ENCODE data around the gene ST3GAL4.

DNA sequence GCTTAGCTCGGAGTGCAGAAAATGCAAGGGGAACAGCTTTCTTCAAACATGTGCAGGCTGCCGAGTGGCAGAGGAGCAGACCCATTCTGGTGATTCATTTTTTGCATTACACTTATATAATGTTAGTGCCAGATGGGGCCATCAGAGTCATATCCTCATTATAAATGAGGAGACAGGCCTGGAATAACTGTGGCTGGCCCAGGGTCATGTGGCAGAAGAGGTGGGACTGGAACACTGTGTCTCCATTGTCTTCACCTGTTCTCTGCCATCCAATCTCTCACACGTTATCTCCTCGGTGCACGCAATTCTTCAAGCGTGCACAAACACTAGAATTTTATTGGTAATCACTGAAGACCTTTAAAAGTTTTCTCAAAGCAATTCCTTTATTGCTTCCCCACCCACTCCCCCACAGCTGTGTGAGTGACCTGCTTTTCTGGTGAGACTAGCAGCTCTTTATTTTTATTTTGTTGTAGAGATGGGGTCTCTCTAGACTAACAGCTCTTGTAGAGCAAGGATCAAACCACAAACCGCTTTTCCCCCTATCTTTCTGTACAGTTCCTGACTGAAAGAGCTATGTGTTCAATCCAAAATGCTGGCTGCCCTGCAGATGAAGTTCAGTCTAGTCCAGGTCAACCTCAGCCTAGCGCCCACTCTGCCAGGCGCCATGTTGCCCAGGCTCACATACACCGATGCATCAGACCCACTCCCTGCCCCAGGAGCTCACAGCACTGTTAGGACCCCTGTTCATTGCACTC, 75.3 kb downstream of the ST3GAL4 start:
- TF ChIP-seq, protein P1, sequence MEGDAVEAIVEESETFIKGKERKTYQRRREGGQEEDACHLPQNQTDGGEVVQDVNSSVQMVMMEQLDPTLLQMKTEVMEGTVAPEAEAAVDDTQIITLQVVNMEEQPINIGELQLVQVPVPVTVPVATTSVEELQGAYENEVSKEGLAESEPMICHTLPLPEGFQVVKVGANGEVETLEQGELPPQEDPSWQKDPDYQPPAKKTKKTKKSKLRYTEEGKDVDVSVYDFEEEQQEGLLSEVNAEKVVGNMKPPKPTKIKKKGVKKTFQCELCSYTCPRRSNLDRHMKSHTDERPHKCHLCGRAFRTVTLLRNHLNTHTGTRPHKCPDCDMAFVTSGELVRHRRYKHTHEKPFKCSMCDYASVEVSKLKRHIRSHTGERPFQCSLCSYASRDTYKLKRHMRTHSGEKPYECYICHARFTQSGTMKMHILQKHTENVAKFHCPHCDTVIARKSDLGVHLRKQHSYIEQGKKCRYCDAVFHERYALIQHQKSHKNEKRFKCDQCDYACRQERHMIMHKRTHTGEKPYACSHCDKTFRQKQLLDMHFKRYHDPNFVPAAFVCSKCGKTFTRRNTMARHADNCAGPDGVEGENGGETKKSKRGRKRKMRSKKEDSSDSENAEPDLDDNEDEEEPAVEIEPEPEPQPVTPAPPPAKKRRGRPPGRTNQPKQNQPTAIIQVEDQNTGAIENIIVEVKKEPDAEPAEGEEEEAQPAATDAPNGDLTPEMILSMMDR (IDR thresholded peaks at IDR 0.05): no peak
- TF ChIP-seq EP300 (IDR thresholded peaks at IDR 0.05) (no peak), POLR2A (IDR thresholded peaks at IDR 0.05; ENCODE audit: low read depth) (no peak), POLR2AphosphoS5 (IDR thresholded peaks at IDR 0.05) (no peak)
